ENCODE data around the gene ELOA.
"Not testable (repeated sequence)": the region's sequence is repeated elsewhere in the genome, so short reads cannot be mapped to it uniquely, and the experiment has no call there.

The ELOA gene

DNA sequence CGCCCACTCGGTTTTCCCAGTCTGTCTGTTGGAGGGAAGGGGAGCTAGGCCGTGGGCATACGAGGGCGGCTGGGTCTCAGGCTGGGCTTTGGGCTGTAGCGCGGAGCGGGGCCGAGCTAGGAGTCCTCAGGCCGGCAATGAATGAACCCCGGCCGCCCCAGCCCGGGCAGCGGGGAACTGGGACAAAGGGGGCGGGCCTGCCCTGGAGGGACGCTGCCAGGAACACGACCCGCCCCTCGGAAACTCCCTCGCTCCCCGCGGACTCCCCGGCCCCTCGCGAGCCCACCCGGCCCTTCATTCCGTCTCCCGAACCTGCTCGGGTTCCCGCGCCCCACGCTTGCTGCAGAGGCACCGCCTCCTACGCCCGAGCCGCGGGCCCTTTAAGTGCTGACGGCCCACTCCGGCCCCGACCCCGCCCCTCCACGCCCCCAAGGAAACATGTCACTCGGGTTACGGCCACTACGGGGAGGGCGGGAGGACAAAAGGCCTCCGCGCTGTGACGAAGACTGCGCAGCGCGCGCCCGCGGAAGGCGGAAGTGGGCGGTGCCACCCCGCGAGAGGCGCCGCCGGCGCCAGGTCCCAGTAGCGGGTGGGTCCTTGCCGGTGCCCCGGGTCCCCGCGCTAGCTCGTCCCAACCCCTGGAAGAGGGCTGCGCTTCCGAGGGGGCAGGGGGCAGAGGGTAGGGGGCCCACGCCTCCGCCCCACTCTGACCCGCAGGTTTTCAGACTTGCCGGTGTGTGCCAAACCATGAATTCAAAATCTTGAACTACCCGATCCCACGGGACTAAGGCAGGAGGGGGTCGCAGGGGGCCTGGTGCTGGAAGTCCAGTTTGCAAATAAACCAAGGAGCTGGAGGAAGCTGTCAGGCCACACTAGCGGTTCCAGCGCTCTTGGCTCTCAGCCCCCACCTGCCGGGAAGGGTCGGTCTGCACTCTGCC lies 57.4 kb downstream of the ELOA start, which contains the start of gene GALE:
Gene GALE (minus strand): TSS at position 355 of the 938 bp plus-strand sequence. CDS start 1,747 bp downstream, outside the sequence.
- peak; percentile 90 for ATAC-seq

DNA sequence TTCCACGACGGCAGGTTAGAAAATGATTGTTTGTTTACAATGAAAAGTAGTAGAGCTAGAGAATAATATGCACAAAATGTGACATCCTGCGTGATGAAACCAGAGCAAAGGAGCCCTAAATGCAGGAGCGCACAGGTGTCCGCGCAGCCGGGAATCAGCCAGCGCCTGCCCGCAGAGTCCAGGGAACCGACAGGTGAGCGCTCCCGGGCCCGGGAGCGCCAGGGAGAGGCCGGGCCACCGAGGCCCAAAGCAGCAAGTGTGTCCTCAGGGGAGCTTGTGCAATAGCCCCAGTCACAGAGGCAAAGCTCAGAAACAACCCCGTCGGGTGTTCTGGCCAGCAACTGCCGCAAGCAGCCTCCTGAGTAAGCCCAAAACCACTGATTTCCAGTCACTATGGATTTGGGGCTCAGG lies 58.1 kb downstream of the ELOA start:
- DNase-seq (no peak), ATAC-seq (no peak)

More for the DNA sequence above, 57.4 kb downstream of the ELOA start, which contains the start of gene GALE:
- peak; percentile 97 for DNase-seq

DNA sequence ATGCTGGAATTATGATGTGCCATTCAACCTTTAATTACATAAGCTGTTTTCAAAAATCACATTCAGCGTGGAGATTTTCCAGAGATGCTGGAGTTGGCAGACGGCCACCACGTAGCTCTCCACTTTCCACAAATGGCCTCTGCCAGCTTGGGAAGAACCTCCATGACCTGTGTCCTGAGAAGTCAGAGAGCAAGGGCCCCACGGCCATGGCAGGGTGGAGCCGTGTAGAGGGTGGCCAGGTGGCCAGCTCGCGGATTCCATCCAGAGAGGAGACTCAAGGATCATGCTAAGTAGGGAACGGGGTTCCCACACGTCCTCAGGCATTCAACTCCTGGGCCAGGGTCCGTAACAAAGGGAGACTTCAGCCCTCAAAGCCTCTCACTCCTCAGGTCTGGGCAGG lies 58.6 kb downstream of the ELOA start:
- DNase-seq: no peak
- ATAC-seq: no peak

DNA sequence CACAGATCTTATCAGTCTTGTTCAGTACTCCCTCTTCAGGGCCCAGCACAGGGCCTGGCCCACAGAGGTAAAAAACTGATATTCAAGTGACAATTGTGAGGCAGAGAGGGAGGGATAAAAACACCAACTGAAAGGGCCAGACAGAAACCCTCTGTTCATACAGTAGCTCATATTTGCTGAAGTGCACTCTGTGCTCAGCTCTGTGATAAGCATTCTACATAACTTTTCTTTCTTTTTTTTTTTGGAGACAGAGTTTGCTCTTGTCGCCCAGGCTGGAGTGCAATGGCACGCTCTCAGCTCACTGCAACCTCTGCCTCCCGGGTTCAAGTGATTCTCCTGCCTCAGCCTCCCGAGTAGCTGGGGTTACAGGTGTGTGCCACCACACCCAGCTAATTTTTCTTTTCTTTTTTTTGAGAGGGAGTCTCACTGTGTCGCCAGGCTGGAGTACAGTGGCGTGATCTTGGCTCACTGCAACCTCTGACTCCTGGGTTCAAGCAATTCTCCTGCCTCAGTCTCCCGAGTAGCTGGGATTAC lies 59.6 kb downstream of the ELOA start:
- not testable (repeated sequence) for DNase-seq, ATAC-seq

DNA sequence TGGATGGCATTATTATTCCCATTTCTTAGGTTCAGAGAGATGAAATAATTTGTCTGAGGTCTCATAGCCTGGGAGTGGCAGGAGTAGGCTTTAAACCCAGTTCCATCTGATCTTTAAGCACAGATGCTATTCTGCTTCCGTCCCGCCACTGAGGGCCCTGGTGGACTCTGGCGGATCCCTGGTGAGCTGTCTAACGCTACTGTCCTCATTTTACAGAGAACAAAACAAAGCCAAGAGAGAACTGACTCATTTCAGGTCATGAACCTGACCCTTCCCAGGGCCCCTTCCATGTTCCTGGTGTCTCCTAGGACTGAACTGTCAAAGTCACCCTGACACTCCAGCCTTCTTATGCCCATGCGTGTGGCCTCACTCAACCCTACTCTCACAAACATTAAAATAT lies 60.4 kb downstream of the ELOA start:
- ATAC-seq: no peak
- DNase-seq: no peak

DNA sequence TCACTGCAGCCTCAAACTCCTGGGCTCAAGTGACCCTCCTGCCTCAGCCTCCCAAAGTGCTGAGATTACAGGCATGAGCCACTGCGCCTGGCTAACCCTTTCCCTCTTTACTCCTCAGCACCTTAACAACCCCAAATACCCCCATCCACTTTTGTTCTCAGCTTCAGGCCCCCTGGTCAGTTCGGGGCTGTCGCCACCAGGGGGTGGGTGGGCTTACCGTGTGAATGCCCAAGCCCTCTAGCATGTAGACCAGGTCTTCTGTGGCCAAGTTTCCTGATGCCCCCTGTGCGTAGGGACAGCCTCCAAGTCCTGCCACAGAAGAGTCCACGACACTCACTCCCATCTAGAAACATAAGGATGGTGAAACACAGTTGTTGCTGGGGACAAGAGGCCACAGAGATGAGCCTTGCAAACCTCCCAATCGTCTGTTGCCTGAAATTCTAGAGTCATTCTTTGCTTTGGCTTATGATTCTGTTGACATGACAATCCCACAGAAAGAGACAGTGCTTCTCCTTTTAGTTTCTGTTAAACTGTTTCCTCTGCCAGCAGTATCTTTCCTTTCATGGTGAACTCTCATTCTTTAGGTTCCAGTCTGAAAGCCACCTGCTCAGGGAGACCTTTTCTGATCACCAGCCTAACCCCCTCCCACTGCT lies 61.0 kb downstream of the ELOA start:
- ATAC-seq: no peak
- DNase-seq: no peak

DNA sequence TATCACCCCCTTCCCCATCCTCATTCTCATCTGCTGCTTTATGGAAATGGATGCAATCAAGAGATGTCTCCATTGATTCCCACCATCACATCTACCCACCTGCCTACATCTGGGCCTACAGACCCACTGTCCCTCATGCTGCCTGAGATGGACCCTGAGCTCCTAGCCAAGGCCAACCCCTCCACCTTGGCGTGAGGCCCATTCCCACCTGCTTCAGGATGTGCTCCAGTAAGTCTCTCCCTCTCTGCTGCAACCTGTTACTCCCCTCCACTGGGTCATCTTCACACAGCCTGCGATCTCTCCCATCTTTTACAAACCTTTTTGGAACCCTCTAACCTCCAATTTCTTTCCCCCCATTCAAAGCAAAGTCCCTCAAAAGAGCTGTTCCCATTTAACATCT lies 61.8 kb downstream of the ELOA start:
- DNase-seq (no peak), ATAC-seq (no peak)

DNA sequence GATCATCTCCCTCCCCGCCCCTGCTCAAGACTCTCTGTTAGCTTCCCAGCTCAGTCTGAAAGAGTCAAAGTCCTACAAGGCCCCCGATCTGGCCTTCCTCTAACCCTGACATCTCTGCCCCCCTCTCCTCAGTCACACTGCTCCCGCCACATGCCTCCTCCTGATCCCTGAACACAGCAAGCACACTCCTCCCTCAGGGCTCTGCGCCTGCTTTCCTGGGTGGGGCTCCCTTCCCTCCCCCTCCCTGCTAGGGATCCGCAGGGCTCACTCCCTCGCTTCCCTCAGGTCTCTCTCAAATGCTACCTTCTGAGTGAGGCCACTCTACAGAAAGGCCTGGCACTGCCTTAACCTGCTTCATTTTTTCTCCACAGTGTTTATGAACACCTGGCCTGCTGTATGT lies 63.0 kb downstream of the ELOA start:
- ATAC-seq (no peak), DNase-seq (no peak)

DNA sequence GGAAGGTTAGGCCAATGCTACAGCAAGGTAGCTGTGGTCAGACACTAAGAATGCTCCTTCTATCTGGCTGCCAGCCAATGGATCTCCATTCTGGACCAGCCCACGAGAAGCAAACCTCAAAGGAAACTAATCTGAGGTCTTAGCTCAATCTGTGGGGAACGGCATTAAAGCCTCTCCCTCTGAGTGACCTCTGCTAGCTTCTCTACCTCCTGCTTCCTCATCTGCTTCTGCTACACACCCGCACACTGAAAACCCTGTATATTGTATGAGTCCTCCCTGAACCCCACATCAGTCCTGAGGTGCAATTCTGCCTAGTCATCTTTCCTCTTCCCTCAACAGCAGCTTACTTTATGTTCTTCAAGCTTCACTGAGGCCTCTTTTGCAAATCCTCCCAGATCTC lies 64.2 kb downstream of the ELOA start:
- ATAC-seq: no peak
- DNase-seq: no peak

DNA sequence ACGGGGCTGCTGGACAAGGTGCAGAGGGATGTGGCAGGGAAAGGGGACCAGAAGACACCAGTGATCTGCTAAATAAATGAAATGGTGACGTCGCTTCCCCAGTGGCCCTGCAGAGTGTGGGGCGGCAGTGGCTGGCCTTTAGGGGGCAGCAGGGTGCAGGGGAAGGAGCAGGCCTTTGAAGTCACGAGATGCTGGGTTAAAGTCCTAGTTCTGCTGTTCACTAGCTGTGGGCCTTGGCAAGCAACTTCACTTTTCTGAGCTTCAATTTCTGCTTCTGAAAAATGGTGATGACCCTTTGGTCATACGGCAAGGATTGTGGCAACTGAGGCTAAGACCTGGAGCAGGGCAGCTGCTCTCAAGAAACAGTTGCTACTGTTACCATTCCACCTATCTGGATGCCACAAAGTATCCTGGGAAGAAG lies 66.5 kb downstream of the ELOA start:
- ATAC-seq (peak; percentile 92), DNase-seq (peak; percentile 90)

DNA sequence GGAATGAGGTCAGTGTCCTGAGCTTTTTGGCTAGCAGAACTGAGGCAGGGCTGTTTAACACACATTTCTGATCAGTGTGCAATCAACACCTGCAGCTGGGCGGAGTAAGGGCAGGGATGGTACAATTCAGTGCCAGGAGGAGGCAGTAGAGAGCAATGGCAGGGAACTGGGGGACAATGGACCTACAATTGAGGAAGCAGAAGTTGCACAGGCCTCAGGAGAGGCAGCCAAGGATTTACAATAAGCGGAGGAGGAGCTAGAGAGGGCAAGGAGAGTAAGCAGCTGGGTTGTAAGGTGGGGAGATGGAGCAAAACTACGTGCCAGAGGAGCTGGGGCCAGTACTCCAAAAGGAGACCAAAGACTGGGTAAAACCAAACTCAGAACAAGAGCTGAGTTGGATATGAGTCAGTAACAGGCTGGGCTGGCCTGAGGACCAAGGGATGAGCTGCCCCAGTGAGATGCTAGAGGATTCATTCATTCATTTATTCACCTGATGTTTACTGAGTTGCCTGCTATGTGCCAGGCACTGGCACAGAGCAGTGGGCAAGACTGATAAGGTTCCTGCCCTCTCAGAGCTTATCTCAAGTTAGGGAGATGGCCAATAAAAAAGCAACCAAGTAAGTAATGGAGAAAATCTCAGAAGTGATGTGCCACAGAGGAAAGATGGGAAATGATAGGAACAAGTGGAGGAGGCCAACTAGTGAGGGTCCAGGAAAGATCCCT lies 67.7 kb downstream of the ELOA start:
- DNase-seq: peak; percentile 62
- ATAC-seq: peak; percentile 68
